Daoy (cell line): ENCODE data around the gene KRT85. TPM values are rescaled to one million over a fixed set of nuclear protein-coding genes. Genes with fewer than 3 reads are reported as not detected.
A peak's percentile ranks its signal among the peaks of the same experiment; 100 is the strongest.

Experiments
- DNase-seq: peaks from one replicate; pipeline ENCODE4 v3.0.0-alpha.2; 2015; ENCODE audit warnings: low read depth
- total RNA-seq: library from RNA; depleted of rRNA; stranded (reverse); fragments of >200 nt; shearing (Covaris generic); gene quantifications from 2 replicates; pipeline ENCODE4 v1.2.3, GENCODE V29; 2014

KRT85 gene
- total RNA-seq, 1 experiment from 2014 or later, result 0.80 TPM

GRCh38 chr12:52367876-52368275 is 595 bp upstream of the KRT85 start:
- no peak for DNase-seq

GRCh38 chr12:52364901-52365489 is 2.3 kb downstream of the KRT85 start:
- no peak for DNase-seq

DNA sequence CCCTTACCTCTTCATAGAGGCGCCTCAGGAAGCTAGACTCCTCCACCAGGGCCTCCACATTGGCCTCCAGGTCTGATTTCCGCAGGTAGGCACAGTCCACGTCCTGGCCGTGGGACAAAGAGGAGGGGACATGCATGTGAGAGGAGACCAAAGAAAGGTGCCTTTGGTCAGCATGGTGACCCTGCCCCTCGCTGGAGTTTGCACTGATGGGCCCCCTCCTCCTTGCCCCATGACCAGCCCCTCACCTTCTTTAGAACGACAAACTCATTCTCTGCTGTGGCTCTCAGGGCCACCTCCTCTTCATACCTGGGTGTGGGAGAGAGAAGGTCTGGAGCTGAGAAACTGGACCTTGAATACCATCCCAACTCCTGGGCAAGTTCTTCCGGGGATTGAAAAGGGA is 3.2 kb downstream of the KRT85 start:
- DNase-seq, result no peak

DNA sequence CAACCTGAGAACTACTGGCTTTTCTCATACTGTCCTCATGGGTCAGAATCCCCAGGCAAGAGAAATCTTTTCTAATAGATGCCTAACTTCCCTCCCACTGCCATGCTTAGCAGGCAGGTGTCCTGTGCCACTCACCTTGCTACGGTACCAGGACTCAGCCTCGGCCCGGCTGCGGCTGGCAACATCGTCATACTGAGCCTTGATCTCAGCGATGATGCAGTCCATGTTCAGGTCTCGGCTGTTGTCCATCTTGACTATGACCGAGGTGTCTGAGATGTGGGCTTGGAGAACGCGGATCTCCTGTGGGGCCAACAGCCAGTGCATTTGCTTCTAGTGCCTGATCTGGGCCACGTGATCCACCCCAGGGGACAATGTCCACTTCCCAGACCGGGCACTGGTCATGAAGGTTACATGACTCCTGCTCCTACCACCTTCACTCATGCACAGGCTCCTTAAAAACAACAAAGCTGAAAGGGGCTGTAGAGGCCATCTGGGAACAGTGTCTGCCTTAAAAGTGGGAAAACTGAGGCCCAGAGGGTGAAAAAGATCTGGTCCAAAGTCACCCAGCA is 4.1 kb downstream of the KRT85 start:
- no peak for DNase-seq

DNA sequence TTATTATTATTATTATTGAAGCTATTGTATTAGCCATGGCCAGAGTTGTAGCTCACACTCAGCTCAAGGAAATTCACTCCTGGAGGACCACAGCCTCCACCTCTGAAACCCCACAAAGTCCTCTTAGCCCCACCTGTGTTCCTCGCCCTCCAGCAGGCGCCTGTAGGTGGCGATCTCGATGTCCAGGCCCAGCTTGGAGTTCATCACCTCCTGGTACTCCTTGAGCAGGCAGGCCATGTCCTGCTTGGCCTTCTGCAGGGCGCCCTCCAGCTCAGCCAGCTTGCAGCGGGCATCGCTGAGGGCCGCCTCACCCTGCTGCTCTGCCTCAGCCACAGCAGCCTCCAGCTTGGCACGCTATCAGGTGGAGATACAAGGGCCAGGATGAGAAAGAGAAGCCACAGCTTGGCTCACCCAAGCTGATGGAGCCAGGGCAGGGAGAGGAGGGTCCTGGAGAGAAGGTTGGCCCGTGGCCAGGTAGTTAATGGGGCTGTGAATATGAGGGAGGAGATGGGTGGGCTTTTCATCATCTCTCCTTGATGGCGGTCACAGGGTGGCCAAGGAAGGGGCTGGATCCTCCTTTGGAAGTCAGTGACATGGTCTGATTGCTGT is 5.1 kb downstream of the KRT85 start:
- no peak for DNase-seq

DNA sequence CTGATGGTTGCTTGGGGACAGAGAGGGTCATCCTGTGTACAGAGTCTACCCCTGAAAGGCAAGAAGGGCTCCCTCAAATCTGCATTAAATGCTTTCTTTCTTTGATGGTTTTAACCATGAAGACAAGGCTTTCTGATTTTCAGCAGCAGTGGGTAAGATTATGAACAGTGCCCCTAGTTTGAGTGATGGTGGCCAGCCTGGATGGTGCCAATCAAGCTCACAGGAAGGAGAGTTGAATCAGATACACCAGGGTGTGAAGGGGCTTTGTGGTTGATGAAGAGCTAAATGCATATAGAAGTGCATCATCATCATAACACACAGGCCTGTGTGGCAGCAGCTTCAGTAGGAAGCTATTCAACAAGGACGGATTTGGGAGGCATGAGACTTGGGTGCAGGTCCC is 5.7 kb downstream of the KRT85 start:
- DNase-seq, result no peak

- DNase-seq, result no peak
These were observed 6.5 kb downstream of the KRT85 start for GRCh38 chr12:52360663-52361271.

DNA sequence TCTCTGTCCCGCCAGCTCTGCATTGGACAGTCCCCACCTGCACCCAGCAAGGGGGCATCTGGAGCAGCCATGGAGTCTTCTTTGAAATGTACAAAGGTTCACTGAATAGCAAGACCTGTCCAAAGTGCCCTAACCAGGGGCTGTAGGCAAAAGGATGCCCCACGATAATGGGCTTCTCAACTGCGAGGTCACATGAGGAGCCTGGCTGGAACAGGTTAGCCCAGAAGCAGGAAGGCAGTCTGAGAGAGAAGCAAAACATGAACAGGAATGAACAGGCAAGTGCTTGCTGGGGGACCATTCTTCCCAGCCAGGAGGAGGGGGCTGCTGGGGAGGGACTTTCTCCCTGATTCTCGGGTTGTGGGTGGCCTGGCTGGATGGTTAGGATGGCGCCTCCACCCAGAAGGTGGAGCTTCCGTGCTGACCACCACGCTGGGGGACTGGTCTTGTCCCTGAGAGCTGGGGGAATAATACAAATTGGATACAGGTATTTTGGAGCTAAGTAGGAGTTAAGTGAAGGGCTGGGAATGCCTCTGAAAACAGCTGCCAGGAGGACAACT is 7.1 kb downstream of the KRT85 start:
- DNase-seq, result no peak

- DNase-seq, result no peak
These were observed 7.6 kb downstream of the KRT85 start for GRCh38 chr12:52359621-52360061.

- DNase-seq, result peak; percentile 72
These were observed 8.5 kb downstream of the KRT85 start for GRCh38 chr12:52358575-52359350.

- no peak for DNase-seq
These were observed 10.3 kb downstream of the KRT85 start for GRCh38 chr12:52356762-52357580.

- no peak for DNase-seq
These were observed 11.1 kb downstream of the KRT85 start for GRCh38 chr12:52356031-52356761.

DNA sequence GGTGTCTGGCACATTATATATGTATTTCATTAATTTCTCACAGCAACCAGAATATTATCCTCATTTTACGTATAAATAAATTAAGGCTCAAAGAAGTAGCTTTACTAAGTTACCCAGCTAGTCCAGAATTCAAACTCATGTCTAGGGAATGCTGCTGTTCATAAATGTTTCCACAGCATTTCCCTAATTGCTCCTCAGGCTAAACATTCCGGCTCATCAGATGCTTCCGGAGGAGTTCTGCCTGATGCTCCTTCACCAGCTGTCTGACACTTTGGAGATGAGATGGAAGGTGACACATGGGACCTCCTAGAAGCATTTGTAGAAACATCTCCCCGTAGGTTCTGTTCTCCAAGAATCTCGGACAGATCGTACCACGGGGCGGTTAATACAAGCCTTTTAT is 12.1 kb downstream of the KRT85 start:
- no peak for DNase-seq

DNA sequence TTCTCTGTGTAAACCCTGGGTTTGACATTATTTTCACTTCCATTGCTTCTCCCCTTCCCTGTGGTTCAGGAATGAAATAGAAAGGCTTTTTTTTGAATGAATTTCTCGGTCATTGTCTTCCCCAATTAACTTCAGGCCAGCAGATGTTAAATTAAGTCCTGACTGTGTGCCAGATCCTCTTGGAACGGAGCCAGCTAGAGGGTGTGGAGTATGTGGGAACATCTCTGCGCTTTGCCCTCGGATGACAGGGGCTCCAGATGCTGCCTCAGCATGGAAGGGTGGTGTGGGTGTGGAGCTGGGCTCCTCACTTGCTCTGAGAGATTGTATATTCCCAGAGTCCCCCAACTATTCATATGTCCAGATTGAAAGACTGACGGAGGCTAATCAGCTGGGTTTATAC is 13.1 kb downstream of the KRT85 start:
- no peak for DNase-seq

DNA sequence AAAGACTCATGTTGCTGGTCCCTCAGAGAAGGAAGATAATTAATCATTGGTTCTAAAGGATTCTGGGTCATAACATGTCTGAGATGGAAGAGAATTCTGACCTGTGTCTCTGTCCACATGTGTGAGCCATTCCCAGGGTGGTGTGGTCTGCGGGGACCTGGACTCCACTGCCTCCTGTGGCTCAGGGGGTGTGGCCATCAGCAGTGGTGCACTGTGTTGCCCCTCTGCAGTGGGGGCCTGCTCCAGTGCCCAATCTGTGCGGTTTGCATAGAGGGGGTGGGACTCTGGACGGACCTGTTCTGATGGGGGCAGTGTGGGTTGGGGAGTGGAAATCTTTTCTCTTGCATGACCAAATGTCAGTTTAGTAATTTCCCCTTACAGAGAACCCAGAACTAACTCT is 13.5 kb downstream of the KRT85 start:
- no peak for DNase-seq

- no peak for DNase-seq
These were observed 14.3 kb downstream of the KRT85 start for GRCh38 chr12:52352951-52353350.

DNA sequence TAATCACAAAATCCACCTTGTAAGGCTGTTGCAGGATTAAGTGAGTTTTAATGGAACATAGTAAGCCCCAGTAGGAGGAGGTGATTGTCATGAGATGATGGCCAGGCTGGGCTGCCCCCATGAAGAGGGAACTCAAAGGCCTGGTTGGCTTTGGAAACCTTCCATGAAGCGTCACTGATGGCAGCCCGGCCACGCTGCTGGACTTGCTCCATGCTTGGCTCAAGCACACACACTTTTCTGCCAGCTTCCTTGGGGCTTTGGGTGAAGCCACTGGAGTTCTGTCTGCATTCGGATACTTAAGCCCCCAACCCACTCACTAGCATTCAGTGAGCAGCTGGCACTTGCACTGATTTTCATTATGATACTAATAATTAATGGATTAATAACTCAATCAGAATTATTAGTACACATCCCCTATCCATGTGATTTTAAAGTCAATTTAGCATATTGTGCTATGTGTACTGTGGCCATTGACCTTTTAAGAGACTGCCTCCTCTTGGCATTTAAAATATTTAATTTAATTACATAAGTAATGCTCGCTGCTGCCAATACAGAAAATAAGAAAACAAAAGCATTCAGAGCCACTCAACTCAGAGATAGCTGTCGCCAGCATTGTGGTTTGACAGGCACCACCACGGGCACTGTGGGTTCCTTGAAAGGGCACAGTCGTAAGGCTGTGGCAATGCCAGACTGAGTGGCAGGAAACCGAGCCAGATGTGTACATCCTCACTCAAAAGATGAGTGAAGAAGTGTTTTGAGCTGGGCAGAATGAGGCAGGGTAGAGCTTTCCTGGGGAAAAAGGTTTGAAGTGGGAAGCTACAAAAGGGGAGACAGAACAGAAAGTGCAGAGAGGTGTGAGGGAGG is 15.9 kb downstream of the KRT85 start:
- no peak for DNase-seq

DNA sequence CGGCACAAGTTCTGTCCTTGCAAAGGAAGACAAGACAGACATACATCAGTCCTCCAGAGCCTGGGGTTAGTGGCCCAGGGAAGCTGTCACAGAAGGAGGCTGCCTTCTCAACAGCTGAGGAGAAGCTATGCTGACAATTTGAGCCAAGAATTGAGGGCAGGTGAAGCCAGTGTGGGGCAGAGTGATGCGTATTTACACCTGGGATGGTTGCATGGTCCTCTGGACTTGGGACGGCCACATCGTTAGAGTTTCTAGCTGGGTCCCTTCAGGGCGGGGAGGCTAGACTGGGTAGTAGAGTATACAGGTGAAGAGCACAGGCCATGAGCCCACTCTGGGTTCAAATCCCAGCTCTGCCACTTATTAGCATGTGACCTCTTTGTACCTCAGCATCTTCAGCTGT is 16.5 kb downstream of the KRT85 start:
- no peak for DNase-seq

- DNase-seq, result no peak
These were observed 17.2 kb downstream of the KRT85 start for GRCh38 chr12:52350021-52350620.
